ENCODE data around the gene SMYD3.
"Not testable (repeated sequence)": the region's sequence is repeated elsewhere in the genome, so short reads cannot be mapped to it uniquely, and the experiment has no call there.

SMYD3 gene

DNA sequence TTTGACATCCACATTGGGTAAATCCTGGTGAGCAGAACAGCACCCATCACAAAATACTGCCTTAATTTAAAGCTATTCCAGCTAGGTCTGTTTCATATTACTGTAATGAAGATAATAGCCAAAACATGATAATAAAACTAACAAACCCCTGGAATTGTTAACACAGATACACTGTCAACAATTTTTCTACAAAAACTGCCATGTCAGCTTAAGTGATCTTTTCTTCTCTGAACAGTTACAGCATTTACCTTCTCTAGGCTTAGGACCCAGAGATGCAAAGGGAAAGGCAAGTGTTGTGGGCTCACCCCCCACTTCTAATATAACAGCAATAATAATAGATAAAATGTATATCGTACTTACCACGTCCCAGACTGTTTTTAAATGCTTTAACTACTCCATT, 92.1 kb downstream of the SMYD3 start:
- DNase-seq = no peak

DNA sequence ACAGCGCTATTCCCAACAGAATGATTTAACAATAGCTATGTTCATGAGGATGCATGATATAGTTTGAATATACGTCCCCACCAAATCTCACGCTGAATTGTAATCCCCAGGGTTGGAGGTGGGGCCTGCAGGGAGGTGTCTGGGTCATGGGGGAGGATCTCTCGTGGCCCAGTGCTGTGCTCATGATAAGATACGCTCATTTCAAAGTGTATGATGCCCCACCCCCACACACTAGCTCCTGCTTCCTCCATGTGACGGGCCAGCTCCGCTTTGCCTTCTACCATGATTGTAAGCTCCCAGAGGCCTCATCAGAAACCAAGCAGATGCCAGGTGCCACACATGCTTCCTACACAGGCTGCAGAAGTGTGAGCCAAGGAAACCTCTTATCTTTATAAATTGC, 93.6 kb downstream of the SMYD3 start:
- no peak for DNase-seq

DNA sequence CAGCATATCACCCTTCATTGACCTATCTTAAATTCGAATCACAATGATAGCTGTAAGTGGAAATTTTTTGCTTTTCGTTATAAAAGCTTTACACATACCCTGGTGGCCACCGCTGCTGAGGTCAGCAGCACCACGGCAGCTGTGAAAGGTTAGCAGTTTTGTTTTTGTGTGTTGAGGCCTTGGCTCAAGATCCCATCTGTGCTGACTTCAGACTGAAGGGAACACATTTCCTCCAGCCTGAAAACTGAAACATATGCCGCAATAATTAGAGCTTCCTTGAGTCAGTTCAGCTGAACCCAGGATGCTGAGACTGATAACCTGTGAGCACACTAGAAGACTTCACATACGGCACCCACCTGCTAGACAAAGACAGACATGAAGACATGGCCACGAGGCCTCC, 103.0 kb downstream of the SMYD3 start:
- no peak for DNase-seq

DNA sequence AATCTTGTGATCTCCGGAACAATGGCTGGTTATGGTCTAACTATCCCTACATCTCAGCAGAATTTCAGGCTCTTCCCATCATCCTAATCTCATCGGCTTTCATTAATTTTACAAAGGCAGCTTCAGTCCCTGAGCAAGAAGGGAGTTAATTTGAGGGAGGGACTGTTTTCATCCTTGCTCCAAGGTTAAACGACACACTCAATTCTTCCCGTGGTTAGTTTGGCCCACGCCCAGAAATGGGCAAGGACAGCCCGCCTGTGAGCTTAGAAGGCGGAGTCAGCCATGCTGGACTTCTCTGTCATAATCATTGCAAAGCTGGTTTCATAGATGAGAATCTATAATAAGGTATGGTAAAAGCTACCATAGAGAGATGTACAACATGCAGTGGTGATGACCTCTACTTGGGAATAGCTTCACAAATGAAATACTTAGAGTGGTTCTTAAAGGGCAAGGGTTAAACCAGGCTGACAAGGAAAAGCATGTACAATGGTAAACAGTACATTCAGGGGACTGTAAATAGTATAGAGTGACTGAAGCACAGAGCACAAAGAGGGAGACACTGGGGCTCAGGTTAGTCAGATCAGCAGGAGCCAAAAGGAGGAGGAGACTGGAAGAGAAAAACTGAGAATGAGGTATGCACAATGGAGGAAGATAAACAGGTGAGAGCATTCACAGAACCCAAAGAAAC, 108.8 kb downstream of the SMYD3 start:
- no peak for DNase-seq

DNA sequence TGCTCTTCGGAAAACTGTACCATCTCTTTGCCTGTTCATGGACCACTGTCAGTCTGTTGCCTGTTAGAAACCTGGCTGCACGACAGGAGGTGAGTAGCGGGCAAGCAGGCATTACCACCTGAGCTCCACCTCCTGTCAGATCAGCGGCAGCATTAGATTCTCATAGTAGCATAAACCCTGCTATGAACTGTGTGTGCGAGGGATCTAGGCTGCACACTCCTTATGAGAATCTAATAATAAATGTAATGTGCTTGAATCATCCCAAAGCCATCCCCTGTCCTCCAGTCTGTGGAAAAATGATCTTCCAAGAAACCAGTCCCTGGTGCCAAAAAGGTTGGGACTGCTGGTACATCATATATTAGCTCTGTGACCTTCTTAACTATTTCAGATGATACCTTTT, 110.0 kb downstream of the SMYD3 start:
- DNase-seq = no peak

DNA sequence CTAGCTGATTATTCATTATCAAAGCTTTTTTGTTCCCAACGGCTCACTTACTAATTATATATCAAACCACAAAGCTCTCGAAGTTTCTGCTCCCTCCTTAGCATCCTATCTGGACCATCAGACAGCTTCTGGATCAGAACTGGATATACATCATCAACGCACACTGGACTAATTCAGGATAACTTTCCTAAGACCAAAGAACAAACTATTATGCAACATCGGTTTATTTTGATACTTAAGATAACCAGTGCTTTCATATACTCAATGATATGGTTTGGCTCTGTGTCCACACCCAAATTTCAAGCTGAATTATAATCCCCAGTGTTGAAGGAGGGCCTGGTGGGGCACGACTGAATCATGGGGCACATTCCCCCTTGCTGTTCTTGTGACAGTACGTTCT, 110.8 kb downstream of the SMYD3 start:
- DNase-seq = no peak

DNA sequence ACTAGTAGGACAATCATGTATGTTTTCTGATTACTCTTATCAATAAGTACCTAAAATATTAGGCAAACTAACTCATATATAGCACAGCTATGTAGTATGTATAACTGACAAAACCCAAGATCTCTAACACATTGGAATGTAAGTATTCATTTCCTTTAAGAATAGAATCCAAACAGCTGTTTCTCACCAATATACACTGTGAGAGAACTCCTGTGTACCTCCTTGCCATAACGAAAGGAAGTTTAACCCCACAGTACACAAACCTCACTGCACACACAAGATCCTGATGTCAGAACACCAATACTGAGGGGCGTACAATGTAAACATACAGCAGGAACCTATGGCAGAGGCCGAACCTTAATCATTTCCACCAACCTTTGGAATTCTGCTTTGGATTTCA, 113.0 kb downstream of the SMYD3 start:
- DNase-seq = no peak

DNA sequence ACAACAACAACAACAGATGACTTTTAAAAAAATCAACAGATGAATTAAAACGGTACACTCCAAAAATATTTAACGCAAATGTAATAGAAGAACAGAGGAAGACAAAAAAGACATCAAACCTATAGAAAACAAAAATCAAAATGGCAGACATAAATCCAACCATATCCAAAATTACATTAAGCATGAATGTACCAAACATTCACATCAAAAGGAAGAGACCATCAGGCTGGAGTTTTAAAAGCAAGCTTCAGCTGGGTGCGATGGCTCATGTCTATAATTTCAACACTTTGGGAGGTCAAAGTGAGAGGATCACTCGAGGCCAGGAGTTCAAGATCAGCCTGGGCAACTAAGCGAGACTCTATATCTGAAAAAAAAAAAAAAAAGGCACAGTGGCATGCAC, 116.2 kb downstream of the SMYD3 start:
- no peak for DNase-seq

DNA sequence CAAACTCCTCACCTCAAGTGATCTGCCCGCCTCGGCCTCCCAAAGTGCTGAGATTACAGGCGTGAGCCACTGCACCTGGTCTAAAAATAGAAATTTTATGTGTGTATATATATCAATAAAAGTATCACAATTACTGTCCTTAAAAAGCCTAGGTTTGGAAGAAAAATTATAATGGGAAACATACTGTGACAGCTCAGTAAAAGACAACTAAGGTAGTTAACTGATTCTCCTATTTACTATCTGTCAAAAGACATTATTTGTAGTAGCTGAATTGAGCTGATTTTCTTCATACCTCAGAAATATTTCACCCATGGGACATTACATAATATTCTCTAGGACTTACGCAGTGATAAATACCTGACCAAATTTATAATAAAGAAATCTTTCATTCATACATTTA, 122.5 kb downstream of the SMYD3 start:
- no peak for DNase-seq

DNA sequence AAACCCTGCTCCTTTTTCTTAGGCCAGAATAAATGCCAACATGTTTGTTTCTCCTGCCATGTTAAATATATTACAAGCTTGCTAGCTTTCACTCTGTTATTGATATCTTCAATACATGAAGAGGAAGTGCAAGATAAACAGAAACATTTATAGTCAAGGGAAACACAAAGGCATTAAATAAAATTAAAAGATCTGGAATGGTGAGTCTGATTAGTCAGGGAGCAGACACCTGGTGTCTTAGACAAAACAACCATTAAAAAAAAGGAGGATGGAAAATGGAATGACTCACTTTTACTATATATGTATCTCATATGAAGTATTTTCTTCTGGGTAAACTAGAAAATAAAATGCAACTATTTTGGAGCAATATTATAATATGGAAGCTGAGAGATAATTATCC, 123.3 kb downstream of the SMYD3 start:
- DNase-seq = no peak

DNA sequence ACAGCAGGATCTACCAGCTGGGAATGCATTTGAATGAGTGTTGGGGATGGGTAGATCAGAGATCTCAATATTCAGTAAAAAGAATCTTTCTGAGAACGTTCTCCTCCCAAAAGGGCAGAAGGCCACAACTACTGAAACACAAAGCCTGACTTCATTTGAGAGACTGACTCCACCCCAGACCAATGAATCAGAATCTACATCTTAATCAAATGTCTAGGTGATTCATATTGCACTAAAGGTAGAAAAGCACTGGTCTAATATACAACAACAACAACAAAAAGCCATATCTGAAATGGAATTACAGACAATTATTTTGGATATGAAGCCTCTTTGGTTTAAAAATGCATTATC, 123.9 kb downstream of the SMYD3 start:
- DNase-seq = no peak

DNA sequence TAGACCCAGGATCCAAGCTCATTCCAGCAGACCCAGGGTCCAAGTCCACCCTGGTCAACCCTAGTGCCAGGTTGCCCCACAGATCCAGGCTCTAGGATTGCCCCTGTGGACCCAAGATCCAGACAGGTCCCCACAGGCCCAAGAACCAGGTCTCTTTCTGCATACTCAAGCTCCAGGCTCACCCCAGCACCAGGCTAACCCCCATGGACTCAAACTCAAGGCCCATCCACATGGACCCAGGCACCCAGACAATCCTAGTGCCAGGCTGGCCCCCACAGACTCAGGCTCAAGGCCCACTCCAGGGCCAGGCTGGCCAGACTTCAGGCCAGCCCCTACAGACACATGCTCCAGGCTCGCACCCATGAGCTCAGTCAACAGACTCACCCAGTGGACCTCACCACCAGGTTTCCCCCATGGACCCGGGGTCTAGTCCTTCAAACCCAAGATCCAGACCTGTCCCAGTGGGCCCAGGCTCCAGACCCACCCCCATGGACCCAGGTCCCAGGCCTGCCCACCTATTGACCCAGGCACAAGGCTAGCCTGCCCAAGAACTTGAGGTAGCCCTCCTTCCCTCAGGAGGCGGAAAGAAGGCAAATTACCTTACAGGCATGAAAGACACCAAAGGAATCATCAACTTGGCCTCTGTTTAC, 124.4 kb downstream of the SMYD3 start:
- no peak for DNase-seq

DNA sequence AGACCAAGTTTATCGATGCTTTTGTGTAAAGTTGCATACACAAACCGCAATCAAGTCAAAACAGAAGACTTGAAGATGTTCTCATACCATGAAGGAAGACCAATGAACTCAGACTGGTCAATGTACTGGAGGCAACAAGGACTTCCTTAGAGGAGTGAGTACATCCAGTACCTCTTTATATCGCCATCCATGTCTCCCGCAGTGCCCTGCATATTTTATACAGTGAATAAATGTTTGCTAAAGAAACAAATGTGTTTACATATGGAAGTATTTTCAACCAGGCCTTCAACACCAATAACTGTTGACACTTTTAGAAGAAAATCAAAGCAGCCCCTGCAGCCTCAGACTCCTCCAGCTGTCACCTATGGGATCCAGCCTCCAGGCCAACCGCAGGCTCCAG, 125.6 kb downstream of the SMYD3 start:
- DNase-seq = no peak

DNA sequence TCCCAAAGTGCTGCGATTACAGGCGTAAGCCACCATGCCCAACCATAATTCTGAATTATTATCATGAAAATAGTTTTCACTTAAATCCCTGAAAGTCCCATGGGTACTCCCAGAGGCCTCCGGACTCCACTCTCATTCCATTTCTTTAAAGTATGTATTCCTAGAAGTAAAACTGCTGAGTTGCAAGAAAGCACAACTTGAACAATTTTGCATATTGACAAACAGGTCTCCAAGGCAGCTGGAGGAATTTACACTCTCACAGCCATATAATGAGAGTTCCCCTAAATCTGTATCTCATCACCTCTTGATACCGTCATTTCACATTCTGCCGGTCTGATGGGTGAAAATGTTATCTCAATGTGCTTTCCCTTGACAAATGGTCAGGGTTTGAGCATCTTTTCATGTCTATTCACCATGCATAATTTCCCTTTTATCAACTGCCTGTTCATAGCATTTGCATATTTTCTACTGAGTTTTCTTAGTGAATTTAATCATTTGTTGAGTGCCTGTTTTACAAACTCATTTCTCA, 129.4 kb downstream of the SMYD3 start:
- DNase-seq = no peak

DNA sequence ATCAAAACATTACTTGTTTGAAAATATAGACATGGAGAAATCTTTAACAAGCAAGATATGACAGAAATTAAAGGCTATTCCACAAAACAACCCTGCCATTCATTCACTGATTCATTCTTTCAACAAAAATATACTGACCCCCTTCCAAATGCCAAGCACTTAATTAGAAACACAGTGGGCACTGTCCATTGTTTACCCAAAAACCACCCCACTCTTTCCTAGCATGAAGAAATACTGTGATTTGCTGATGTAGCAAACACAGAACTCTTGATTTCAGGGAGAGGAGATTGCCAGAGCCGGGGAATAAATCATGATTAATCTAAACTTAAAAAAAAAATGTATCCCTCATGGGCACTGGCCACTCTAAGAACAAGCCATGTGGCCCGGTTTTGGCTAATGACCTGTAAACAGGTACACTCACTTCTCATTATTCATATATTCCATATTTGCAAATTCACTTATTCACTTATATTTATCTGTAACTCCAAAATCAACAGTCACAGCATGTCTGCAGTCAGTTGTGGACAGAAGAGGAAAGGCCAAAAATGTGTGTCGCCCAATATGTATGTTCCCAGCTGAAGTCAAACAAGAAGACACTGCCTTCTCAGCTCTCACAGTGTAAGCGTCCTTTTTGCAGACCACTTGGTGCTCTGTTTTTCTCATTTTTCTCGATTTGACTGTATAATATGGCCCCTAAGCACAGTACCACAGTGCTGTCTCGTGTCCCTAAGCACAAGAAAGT, 133.1 kb downstream of the SMYD3 start:
- no peak for DNase-seq

DNA sequence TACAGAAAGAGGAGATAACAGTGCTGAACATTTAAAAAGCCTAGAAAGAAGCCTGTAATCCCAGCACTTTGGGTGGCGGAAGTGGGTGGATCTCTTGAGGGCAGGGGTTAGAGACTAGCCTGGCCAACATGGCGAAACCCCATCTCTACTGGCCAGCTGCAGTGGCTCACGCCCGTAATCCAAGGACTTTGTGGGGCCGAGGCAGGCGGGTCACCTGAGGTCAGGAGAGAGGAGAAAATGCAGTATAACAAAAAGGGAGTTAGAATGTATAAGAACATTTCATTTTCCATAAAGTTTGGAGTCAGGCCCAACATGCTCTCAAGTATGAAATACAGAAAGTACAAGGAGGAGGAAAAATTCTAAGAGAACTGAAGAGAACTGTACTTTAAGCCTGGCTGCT, 134.5 kb downstream of the SMYD3 start:
- no peak for DNase-seq

DNA sequence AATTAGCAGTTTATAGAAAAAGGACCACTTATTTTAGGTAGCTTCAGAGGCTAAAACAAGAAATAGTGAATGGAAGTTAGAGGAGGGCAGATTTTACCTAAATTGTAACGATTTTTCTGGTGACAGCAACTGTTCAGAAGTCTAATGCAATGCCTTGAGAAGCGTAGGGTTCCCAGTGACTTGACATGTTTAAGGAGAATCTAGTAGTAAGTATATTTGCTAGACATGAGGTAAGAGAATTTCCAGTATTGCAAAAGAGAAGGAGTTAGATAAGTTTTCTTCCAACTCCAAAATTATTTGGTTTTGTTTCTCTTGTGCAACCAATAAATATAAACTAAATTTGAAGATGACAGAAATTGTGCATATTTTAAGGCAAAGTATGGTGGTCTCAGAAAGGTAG, 140.0 kb downstream of the SMYD3 start:
- DNase-seq = no peak

DNA sequence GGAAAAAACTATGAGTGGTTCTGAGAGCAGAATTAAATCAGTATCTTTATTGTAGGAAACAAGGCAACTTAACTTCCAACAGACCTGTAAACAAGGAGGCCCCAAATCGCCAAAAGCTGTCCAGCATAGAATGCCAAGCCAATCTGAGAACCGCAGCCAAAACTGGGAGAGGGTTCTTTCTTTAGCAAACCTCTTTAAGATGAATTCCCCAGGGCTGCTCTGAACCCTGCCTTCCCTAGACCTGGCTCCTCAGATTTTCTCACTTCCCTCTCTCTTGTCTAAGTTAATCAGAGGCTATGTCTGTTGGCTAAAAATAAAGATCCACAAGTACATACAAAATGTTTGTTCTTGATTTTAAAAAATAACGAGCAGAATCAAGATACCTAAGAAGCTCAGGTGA, 141.4 kb downstream of the SMYD3 start:
- DNase-seq = no peak

DNA sequence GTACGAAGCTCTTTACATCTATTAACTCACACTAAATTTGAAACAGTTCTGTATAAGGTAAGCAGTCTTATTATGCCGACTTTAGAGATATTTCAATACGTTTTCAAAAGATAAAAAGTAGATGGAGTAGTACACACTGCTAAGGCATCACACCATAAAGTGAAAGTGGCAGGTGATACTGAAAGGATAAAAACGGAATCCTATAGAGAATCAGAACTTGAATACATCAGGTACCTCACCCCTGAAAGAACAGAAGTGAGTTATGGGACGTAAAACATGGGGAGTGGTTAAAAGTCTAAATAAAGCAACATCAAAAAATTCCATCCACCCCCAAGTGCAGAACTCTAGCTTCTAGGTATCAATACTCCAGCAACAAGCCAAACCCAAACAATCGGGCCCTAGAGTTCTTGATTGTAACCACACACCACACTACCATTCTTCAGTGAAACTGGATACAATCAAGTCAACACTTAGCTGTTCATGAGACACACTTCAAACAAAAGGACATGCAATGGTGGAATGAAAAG, 142.6 kb downstream of the SMYD3 start:
- DNase-seq = no peak

DNA sequence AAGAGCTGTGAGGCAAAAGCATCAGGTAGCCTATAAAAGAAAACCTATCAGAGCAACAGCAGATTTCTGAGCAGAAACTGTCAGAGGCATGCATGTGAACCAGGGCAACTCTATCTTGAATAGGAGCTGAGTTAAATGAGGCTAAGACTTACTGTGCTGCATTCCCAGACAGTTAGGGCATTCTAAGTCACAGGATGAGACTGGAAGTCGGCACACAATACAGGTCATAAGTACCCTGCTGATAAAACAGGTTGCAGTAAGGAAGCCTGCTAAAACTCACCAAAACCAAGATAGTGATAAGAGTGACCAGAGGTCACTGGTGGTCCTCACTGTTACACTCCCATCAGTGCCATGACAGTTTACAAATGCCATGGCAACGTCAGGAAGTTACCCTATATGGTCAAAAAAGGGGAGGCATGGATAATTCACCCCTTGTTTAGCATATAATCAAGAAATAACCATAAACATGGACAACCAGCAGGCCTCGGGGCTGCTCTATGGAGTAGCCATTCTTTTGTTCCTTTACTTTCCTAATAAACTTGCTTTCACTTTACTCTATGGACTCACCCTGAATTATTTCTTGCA, 150.0 kb downstream of the SMYD3 start:
- DNase-seq = not testable (repeated sequence)

DNA sequence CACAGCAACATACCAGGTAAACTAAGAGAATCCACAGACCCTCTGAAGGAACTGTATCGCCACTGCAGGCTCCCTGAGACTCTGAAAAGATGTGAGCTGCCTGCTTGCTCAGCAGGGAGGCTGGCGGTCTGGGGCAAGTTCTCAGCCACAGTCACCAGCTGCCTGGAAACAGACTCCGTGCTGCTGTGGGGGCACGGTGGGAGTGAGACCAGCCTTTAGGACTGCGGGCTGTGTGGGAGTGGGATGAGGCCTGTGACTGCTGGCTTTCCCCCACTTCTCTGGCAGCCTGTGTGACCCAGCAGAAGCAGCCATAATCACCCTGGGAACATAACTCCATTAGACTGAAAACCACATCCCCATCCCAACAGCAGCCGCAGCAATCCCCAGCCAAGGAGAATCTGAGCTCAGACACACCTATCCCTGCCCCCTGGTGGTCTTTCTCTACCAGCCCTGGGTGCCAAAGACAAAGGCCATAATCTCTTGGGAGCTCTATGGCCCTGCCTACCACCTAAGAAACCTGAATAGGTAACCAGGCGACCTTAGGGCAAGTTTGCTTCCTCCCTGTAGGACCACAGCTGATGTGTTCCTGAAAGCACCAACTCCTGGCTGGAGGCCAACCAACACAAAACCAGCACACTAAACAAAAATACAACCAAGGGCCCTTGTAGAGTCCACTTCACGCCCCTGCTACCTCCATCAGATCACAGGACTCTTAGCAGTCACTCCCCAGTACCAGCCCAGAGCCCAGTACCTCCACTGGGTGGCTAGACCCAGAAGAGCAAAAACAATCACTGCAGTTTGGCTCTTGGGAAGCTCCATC, 151.5 kb downstream of the SMYD3 start:
- DNase-seq = no peak

DNA sequence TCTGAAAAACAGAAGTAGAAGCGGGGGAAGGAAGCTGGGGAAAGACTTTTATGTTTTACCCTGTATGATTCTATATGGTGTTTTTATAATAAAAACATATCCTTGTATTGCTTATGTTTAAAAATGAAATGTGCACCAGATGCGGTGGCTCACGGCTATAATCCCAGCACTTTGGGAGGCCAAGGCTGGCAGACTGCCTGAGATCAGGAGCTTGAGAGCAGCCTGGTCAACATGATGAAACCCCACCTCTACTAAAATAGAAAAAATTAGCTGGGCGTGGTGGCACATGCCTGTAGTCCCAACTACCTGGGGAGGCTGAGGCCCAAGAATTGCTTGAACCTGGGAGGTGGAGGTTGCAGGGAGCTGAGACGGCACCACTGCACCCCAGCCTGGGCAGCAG, 155.4 kb downstream of the SMYD3 start:
- DNase-seq = no peak

DNA sequence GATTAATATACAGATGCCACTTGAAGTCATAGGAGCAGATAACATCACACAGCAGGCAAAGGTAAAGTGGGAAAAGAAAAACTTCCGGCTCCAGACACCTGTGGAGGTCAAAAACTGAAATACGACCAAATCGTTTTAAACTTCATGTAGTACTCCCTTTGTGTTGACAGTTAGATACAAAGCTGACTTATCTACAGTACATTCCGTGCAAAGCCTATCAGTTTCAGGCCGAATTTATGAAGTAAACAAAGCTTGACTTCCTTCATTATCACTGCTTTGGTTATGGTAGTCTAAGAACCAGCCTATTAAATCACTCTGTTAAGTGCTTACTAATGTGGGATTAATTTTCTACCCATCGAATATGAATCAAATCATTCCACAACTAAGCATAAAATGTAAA, 156.3 kb downstream of the SMYD3 start:
- DNase-seq = no peak

Data from SW 1271 (cell line).